HL-60 (cell line): Measurements from ENCODE around the gene LIFR.

Source experiments
- DNase-seq, 2 experiments: peaks; one replicate each; pipeline ENCODE4 v3.0.0-alpha.2; 2010 to 2020; ENCODE audit warnings: low read depth in 1 of 2, low spot score in 1 of 2
- H3K27ac ChIP-seq: fragments of 250-450 bp; sonication (Bioruptor Pico); replicated peaks from 2 replicates; pipeline ENCODE4 v1.5.1; 2020; ENCODE audit warnings: mild to moderate bottlenecking, moderate library complexity
- H3K27me3 ChIP-seq: fragments of 250-450 bp; sonication (Bioruptor Pico); 2 replicates; pipeline ENCODE4 v1.5.1; 2021; ENCODE audit warnings: mild to moderate bottlenecking, moderate library complexity; ENCODE audit not compliant: insufficient read depth, poor library complexity, severe bottlenecking
- H3K4me3 ChIP-seq: replicated peaks from 2 replicates; pipeline ENCODE4 v1.5.1; 2011; ENCODE audit warnings: mild to moderate bottlenecking, control low read depth, low read length; ENCODE audit not compliant: insufficient read depth
- GABPA ChIP-seq: IDR thresholded peaks from 2 replicates; pipeline ENCODE4 v1.6.1; 2012; ENCODE audit warnings: low read depth
- POLR2AphosphoS5 ChIP-seq: IDR thresholded peaks from 2 replicates; pipeline ENCODE4 v1.6.1; 2012; ENCODE audit warnings: low read depth
- SPI1 ChIP-seq: IDR thresholded peaks from 2 replicates; pipeline ENCODE4 v1.6.1; 2012; ENCODE audit warnings: low read depth, mild to moderate bottlenecking, borderline replicate concordance
- TF ChIP-seq, protein P1 (sequence below): IDR thresholded peaks from 2 replicates; pipeline ENCODE4 v1.6.1; 2012; ENCODE audit warnings: low read depth; ENCODE audit not compliant: insufficient replicate concordance
- TF ChIP-seq, protein P2 (sequence below): IDR thresholded peaks from one replicate; pipeline ENCODE4 v1.5.1; 2011; ENCODE audit warnings: low read length, control low read depth, inconsistent platforms; ENCODE audit not compliant: insufficient read depth

Gene LIFR

GRCh38 chr5:38590838-38591522, 34.5 kb upstream of the LIFR start:
- Histone ChIP-seq H3K4me3 (no peak overlapping the region), H3K27ac (no peak overlapping the region), H3K27me3 (no peaks in the 10 kb centered on the region)
- TF ChIP-seq, protein P1, sequence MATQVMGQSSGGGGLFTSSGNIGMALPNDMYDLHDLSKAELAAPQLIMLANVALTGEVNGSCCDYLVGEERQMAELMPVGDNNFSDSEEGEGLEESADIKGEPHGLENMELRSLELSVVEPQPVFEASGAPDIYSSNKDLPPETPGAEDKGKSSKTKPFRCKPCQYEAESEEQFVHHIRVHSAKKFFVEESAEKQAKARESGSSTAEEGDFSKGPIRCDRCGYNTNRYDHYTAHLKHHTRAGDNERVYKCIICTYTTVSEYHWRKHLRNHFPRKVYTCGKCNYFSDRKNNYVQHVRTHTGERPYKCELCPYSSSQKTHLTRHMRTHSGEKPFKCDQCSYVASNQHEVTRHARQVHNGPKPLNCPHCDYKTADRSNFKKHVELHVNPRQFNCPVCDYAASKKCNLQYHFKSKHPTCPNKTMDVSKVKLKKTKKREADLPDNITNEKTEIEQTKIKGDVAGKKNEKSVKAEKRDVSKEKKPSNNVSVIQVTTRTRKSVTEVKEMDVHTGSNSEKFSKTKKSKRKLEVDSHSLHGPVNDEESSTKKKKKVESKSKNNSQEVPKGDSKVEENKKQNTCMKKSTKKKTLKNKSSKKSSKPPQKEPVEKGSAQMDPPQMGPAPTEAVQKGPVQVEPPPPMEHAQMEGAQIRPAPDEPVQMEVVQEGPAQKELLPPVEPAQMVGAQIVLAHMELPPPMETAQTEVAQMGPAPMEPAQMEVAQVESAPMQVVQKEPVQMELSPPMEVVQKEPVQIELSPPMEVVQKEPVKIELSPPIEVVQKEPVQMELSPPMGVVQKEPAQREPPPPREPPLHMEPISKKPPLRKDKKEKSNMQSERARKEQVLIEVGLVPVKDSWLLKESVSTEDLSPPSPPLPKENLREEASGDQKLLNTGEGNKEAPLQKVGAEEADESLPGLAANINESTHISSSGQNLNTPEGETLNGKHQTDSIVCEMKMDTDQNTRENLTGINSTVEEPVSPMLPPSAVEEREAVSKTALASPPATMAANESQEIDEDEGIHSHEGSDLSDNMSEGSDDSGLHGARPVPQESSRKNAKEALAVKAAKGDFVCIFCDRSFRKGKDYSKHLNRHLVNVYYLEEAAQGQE, result no peak
- TF ChIP-seq POLR2AphosphoS5 (no peak), SPI1 (no peak), GABPA (no peak)
- TF ChIP-seq, protein P2, sequence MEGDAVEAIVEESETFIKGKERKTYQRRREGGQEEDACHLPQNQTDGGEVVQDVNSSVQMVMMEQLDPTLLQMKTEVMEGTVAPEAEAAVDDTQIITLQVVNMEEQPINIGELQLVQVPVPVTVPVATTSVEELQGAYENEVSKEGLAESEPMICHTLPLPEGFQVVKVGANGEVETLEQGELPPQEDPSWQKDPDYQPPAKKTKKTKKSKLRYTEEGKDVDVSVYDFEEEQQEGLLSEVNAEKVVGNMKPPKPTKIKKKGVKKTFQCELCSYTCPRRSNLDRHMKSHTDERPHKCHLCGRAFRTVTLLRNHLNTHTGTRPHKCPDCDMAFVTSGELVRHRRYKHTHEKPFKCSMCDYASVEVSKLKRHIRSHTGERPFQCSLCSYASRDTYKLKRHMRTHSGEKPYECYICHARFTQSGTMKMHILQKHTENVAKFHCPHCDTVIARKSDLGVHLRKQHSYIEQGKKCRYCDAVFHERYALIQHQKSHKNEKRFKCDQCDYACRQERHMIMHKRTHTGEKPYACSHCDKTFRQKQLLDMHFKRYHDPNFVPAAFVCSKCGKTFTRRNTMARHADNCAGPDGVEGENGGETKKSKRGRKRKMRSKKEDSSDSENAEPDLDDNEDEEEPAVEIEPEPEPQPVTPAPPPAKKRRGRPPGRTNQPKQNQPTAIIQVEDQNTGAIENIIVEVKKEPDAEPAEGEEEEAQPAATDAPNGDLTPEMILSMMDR, result no peak
- no peak for DNase-seq

DNA sequence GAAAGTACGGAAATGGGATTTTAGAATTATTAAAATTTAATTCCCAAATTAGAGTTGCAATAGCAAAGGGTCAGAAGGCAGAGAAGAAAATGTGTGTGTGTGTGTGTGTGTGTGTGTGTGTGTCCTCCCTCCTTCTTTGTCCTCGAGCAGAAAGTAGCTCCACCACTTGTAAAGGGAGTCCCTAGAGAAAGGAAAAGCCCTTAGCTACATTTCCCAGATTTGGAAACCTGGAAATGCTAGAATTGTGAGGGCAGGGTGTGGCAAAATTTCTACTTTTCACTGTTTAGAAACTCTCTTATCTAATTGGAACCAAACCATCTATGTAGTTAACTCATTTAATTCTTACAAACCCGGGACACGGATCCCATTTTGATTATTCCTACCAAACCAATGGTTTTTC, 33.2 kb upstream of the LIFR start:
- Histone ChIP-seq H3K27ac (no peak overlapping the region), H3K4me3 (no peak overlapping the region), H3K27me3 (no peaks in the 10 kb centered on the region)
- no peak for TF ChIP-seq POLR2AphosphoS5
- TF ChIP-seq, protein P2, result no peak
- TF ChIP-seq GABPA, result no peak
- TF ChIP-seq, protein P1, result no peak
- DNase-seq, result no peak

- TF ChIP-seq, protein P1, result no peak
- TF ChIP-seq SPI1 (peak; percentile 88), GABPA (no peak)
- Histone ChIP-seq H3K27me3 (no peaks in the 10 kb centered on the region), H3K27ac (no peak overlapping the region), H3K4me3 (no peak overlapping the region)
- peak in 1 of 2 experiments; percentile 5 for DNase-seq
Observed at GRCh38 chr5:38585816-38586215, 29.4 kb upstream of the LIFR start.

GRCh38 chr5:38583500-38583899, 27.1 kb upstream of the LIFR start:
- no peak for DNase-seq
- TF ChIP-seq SPI1, result no peak
- TF ChIP-seq, protein P1, result no peak
- no peak for TF ChIP-seq POLR2AphosphoS5
- TF ChIP-seq, protein P2, result no peak
- no peak for TF ChIP-seq GABPA
- Histone ChIP-seq H3K27me3 (no peaks in the 10 kb centered on the region), H3K27ac (no peak overlapping the region), H3K4me3 (no peak overlapping the region)
